NCI-H1694 treated with DMSO at 0.1 percent for 48 hours (cell line): ENCODE data around the gene TFB1M.
"Not testable (repeated sequence)": the region's sequence is repeated elsewhere in the genome, so short reads cannot be mapped to it uniquely, and the experiment has no call there.

Experiments used
- DNase-seq: peaks from one replicate; lab custom pipeline; 2025; lab: John Stamatoyannopoulos, UW

Gene TFB1M

DNA sequence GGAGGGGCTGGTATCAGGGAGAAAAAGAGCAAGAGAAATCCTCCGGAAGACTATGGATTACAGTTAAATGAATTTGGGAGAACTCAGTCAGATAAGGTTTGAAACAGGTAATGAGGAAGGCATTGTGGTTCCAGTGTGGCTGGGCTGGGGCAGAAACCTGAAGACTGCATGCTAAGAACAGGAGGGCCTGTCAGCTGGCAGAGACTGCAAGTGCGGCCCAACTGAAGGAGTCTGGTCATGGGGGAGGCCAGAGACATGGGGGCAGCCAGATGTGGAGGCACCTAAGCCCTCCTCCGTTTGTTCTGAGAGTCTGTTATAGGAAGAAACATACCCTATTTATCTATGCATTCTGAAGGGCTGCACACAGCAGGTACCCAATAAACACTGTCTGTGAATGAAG lies 16.6 kb downstream of the TFB1M start:
- no peak for DNase-seq

DNA sequence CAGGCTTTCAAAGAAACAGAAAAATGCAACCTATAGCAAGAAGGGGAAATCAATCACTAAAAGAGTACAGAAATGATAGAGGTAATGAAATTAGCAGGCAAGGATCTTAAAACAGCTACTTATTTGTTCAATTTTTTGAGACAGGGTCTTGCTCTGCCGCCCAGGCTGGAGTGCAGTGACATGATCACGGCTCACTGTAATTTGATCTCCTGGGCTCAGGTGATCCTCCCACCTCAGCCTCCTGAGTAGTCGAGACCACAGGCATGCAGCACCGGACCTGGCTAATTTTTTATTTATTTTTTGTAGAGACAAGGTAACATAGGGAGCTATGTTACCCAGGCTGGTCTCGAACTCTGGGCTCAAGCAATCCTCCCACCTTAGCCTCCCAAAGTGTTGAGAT lies 21.6 kb downstream of the TFB1M start:
- no peak for DNase-seq

- DNase-seq, result no peak
Observed at GRCh38 chr6:155291291-155291690, 23.0 kb downstream of the TFB1M start.

DNA sequence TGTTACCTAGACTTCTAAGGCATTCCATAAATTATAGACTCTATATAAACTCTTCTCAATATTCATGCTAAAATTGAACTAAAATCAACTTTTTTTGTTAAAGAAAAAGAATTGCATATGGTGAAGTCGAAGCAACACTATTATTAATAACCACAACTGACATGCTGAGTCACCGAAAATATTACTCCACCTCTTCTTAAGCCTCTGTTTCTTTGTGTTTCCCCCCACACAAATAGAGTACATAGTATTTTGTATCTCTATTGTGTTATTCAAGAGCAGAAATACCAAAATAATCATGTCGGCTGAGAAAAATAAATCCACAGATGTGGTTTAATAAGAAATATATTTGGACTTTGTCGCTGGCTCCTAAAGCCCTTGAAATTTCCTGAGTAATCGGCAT lies 23.8 kb downstream of the TFB1M start:
- DNase-seq, result no peak

DNA sequence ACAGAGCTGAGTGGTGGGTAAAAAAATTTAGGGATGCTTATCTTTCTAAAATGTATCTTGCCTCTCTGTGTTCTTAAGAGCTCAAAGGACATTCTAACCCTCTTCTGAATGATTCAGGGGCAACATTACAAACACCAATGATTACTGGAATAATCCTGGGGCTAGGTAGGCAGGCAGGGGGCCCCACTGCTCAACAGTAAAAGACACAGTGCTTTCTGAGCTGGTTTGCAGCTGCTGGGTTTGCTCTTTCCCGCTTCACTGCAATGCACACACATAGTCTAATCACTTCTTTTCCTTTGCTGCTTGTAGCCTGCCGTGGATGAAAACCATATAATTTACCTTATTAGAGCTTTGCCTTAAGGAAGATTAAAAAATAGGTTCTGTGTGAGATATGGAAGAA lies 26.5 kb downstream of the TFB1M start:
- no peak for DNase-seq

GRCh38 chr6:155284775-155285174 lies 29.5 kb downstream of the TFB1M start:
- no peak for DNase-seq

GRCh38 chr6:155278319-155279049 lies 35.8 kb downstream of the TFB1M start:
- no peak for DNase-seq

- DNase-seq, result no peak
Observed at GRCh38 chr6:155276638-155277037, 37.6 kb downstream of the TFB1M start.

DNA sequence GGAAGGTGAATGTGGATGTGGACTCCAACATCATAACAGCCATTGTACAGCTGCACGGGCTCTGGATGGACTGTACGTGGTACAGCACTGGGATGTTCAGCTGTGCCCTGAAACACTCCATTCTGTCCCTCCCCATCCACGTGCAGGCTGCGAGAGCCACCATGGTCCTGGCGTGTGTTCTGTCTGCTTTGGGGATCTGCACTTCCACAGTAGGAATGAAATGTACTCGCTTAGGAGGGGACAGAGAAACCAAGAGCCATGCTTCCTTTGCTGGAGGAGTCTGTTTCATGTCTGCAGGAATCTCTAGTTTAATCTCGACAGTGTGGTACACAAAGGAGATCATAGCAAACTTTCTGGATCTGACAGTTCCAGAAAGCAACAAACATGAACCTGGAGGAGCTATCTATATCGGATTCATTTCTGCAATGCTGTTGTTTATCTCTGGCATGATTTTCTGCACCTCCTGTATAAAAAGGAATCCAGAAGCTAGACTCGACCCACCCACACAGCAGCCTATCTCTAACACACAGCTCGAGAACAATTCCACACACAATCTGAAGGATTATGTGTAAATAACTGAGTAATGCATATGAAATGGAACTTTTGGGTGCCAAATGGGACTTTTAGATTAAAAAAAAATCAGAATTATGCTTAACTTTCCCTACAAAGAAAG lies 38.3 kb downstream of the TFB1M start:
- DNase-seq, result no peak

- no peak for DNase-seq
Observed at GRCh38 chr6:155274533-155274932, 39.8 kb downstream of the TFB1M start.

DNA sequence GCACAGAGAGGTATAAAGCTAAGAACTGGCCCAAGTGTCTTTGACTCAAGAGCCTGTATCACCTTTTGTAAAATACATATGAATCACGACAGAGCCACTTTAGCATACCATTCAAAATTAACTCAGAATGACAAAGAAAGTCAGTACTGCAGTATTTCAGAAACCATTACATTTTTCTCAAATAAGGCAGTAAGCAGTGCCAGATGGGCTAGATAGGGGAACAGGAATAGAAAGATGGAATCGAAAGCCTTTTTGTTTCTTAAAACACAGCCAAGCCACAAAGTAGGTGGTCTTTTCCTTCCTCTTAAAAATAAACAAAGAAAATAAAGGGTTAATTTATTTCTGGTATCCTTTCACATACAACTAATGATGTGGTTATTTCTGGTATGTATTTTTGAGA lies 40.2 kb downstream of the TFB1M start:
- no peak for DNase-seq

GRCh38 chr6:155273431-155273830 lies 40.9 kb downstream of the TFB1M start:
- DNase-seq, result no peak

DNA sequence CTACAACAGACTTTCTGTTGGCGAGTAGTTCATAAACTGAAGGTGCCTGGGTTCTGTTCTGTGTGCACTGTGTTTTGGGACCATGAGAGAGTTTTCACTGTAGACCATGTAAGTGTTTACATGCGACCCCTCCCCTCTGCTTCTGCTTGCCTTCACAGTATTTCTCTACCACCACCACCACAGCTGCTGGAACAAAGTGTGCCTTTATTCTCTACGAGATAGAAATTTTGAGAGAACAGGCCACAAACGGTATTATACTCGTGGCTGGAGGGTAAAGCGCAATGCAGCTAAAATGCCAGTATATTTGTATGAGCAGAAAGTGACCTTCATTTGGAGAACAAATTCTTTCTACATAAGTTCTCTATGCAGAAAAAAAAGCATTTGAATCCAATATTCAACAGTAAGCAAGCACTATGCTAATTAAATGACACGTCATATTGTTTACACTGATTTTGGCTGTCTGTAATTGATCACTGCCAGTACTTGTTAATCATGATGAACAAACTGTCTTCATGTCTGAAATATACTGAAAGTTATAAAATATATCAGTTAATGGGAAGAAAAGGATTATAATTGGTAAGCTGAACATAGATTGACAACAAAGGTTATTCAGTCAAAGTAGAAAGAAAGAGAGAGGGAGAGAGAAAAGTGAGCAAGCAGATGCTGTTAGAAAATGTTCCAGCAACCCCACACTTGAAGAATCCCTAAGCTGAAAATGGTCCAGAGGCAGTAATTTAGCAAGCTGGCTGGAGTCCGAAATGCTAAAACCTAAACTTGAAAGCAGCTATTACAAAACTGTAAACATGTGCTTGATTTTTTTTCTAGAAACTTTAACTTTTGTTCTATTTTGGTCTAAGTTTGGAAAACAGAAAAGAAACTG lies 41.7 kb downstream of the TFB1M start:
- no peak for DNase-seq

GRCh38 chr6:155271145-155271544 lies 43.1 kb downstream of the TFB1M start:
- no peak for DNase-seq

- no peak for DNase-seq
Observed at GRCh38 chr6:155270561-155271091, 43.7 kb downstream of the TFB1M start.

DNA sequence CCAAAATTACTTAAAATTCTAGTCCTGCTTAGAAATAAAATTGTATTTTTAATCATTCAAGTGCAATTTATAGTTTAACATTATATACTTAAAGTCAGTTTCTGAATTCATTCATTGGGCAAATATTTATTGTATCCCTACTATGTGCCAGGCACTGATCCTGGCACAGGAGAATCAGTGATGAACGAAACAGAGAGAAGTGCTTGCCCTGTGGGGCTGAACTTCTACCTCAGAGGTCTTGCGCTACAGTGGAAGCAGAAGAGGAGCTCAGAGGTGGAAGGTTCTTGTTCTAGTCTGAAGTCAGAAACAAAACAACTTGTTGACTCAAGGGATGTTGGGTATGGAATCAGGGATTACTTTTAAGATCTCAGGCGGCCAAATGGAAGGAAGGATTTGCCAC lies 44.5 kb downstream of the TFB1M start:
- DNase-seq, result no peak

- not testable (repeated sequence) for DNase-seq
Observed at GRCh38 chr6:155268088-155268867, 46.0 kb downstream of the TFB1M start.

GRCh38 chr6:155267411-155267810 lies 46.9 kb downstream of the TFB1M start:
- DNase-seq, result no peak

DNA sequence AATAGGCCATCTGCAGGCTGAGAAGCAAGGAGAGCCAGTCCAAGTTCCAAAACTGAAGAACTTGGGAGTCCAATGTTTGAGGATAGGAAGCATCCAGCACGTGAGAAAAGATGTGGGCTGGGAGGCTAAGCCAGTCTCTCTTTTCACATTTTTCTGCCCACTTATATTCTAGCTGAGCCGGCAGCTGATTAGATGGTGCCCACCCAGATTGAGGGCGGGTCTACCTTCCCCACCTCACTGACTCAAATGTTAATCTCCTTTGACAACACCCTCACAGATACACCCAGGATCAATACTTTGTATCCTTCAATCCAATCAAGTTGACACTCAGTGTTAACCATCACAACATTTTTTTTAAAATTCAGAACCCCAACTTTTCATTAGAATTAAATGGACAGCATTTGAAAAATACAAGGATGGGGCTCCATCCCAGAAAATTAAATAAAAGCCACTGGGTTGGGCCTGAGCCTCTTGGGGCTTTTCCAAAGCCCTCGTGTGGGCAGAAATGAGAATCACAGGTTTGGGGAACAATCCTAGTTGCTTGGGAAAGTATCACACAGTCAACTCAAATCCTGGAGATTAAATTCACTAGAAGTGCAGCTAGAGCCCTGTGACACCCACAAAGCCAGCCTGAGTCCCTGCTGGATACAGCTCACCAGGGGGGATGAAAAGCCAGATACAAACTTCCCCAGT lies 48.3 kb downstream of the TFB1M start:
- no peak for DNase-seq

DNA sequence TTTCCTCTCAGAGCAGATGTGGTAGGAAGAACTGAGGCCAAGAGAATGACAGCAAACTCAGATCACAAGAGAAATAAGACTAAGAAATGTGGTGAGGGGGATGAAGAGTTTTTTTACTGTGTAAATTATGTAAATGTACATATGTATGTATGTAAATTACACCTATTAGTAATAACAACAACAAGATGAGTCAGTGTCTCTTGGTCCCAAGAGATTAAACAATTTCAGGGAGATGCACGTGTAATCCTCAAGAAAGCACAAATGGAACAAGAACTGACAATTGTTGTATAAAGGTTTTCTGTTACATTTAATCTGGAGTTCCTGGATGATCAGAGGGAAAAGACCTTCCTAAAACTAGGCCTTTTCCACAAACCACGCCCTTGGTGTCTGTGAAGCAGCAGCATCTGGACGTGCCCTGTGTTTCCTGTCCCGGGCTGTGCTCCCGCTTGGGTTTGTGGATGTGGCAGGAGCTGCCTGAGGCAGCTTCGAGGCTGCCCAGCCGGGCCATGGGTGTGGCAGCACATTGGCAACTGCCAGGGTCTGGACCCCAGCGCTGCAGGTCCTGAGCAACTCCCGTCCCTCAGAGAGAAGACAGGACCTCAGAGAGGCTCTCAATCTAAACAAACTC lies 49.5 kb downstream of the TFB1M start:
- no peak for DNase-seq
